Psoas muscle (tissue), 8 donors: ENCODE measurements around the gene PALLD. TPM values are rescaled to one million over a fixed set of nuclear protein-coding genes. Genes with fewer than 3 reads are reported as not detected.

Source experiments
- ATAC-seq, 4 donors: fragments of 200-7000 bp; cut with Tn5 transposase; one replicate each; pipeline ENCODE4 v1.9.1; 2020; ENCODE audit warnings: moderate library complexity in 3 of 4, mild to moderate bottlenecking in 2 of 4
- DNase-seq, 2 donors: peaks; one replicate each; pipeline ENCODE4 v3.0.0-alpha.2; 2020
- H3K27ac ChIP-seq: fragments of 200-600 bp; one replicate; pipeline ENCODE4 v1.8.0; 2022
- H3K27me3 ChIP-seq, 3 donors: fragments of 200-600 bp in 1 of 3; one replicate each; pipeline versions ENCODE4 v1.6.1 to v1.8.0; 2013 to 2022; ENCODE audit warnings: low read length in 2 of 3, mild to moderate bottlenecking in 2 of 3, moderate library complexity in 1 of 3; ENCODE audit not compliant: insufficient read depth in 3 of 3
- H3K36me3 ChIP-seq, 2 donors: fragments of 200-600 bp in 1 of 2; one replicate each; pipeline versions ENCODE4 v1.6.1 to v1.8.0; 2013 to 2022; ENCODE audit warnings: low read depth in 1 of 2, mild to moderate bottlenecking in 1 of 2, moderate library complexity in 1 of 2; ENCODE audit not compliant: insufficient read depth in 1 of 2
- H3K4me1 ChIP-seq: fragments of 200-600 bp; one replicate; pipeline ENCODE4 v1.8.0; 2022
- H3K4me3 ChIP-seq: fragments of 200-600 bp; one replicate; pipeline ENCODE4 v1.8.0; 2022; ENCODE audit warnings: mild to moderate bottlenecking
- H3K9me3 ChIP-seq: fragments of 200-600 bp; one replicate; pipeline ENCODE4 v1.8.0; 2022
- WGBS, 3 donors: extraction: QIAGEN DNeasy Blood & Tissue Kit; methylation state at CpG; one replicate each; pipeline versions ENCODE4 v1.1.6 to v1.1.7; 2013; 5-methylcytosine and 5-hydroxymethylcytosine counted together
- intact Hi-C, 2 donors: fragments of 100-400 bp; cut with DNase I; formaldehyde crosslinking; loops; one replicate each; pipeline versions ENCODE4 v1.11.0 to v1.14.2; 2022
- polyA plus RNA-seq, 3 donors: library from polyadenylated mRNA; stranded (reverse); fragments of 200-250 nt; gene quantifications; one replicate each; pipeline ENCODE4 v1.2.3, GENCODE V29; 2013
- total RNA-seq, 4 donors: library from RNA; stranded (reverse); fragmentation: NEBNext Ultra II Directional in 2 of 4; extraction: Animal tissue kit (Norgen Biotek cat#: 25700) in 2 of 4; gene quantifications; one replicate each; pipeline versions ENCODE4 v1.2.1 to v1.2.4, GENCODE V29; 2021 to 2023
- TF ChIP-seq, protein P1 (sequence below): fragments of 200-600 bp; IDR thresholded peaks from one replicate; pipeline ENCODE4 v1.8.0; 2022; ENCODE audit warnings: antibody characterized with exemption
- donor health status: healthy with polysubstance abuse.
- donor health status: DM: no; HTN: no; CAD: no; lungs with moderate emphysema.
- donor health status: Bipolar disorder and iron deficiency.
- donor health status: healthy.
- donor health status: DM: yes; HTN: yes; CAD: no.
- donor health status: DM: no; HTN: no; CAD: no.
- donor health status: DM: no; HTN: no; CAD: no.
- donor health status: DM: yes; HTN: yes; CAD: no.

PALLD gene
- total and polyA plus RNA-seq, 7 donors = 19.2 to 245 (median 168) TPM

- Histone ChIP-seq H3K4me3 (no peak overlapping the region), H3K4me1 (peaks cover 39% of the 10 kb centered on the region), H3K9me3 (no peaks in the 10 kb centered on the region), H3K36me3 (no peaks in the 10 kb centered on the region), H3K27me3 (no peaks in the 10 kb centered on the region), H3K27ac (peak overlapping the region; percentile 53)
- ATAC-seq (peak in 1 of 4 donors; percentile 25), DNase-seq (no peak)
- intact Hi-C loops = loop anchor here (5.0 kb wide), 2 partner anchors 167 to 217 kb away; partner anchors contain the start of gene DDX60 (in 1 of the 2)
- TF ChIP-seq, protein P1, sequence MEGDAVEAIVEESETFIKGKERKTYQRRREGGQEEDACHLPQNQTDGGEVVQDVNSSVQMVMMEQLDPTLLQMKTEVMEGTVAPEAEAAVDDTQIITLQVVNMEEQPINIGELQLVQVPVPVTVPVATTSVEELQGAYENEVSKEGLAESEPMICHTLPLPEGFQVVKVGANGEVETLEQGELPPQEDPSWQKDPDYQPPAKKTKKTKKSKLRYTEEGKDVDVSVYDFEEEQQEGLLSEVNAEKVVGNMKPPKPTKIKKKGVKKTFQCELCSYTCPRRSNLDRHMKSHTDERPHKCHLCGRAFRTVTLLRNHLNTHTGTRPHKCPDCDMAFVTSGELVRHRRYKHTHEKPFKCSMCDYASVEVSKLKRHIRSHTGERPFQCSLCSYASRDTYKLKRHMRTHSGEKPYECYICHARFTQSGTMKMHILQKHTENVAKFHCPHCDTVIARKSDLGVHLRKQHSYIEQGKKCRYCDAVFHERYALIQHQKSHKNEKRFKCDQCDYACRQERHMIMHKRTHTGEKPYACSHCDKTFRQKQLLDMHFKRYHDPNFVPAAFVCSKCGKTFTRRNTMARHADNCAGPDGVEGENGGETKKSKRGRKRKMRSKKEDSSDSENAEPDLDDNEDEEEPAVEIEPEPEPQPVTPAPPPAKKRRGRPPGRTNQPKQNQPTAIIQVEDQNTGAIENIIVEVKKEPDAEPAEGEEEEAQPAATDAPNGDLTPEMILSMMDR = no peak
These were observed 12.2 kb upstream of the PALLD start for GRCh38 chr4:168484626-168485025.

DNA sequence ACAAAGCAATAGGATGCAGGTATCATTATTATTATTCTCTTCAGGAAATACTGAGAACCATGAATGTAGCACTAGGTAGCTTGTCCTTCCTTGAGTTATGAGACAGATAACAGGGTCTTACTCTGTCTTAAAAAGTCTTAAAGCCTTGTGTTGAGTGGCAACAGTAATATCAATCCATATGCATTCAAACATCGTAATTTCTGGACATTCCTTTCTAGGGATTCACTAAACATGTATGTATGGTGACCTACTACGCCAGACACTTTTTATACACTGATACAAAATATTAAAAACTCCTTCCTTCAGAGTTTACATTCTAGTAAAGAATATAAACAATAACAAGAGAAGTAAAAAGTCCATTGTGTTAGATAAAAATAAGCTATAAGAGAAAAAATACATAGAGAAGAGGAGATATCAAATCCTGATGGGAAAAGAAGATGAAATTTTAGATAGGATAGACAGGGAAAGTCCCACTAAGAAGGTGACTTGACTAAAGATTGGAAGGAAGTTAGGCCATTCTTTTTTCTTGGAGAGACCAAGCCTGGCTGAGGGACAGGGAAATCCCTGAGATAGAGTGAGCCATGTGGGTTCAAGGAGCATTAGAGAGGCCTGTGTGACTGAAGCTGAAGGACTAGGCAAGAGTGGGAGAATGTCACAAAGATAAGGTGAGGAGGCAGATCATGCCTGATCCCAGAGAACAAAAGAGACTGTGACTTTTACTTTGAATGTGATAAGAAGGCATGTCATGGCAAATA lies 11.5 kb upstream of the PALLD start:
- no peak overlapping the region for H3K4me3 ChIP-seq
- DNase-seq (no peak), ATAC-seq (no peak)
- TF ChIP-seq, protein P1 = no peak
- intact Hi-C loops = no loop called here
- 95 to 100% (median 98%) methylated on average over 2 of the region's 2 CpGs for WGBS, 3 donors
- H3K27me3 ChIP-seq = no peaks in the 10 kb centered on the region
- no peaks in the 10 kb centered on the region for H3K9me3 ChIP-seq
- H3K4me1 ChIP-seq = peaks cover 46% of the 10 kb centered on the region
- peak overlapping the region; percentile 53 for H3K27ac ChIP-seq
- H3K36me3 ChIP-seq = no peaks in the 10 kb centered on the region

GRCh38 chr4:168486912-168487281 lies 10.0 kb upstream of the PALLD start:
- ATAC-seq (peak in 1 of 4 donors; percentile 38), DNase-seq (no peak)
- intact Hi-C loops = no loop called here
- TF ChIP-seq, protein P1 = no peak
- H3K9me3 ChIP-seq = no peaks in the 10 kb centered on the region
- no peak overlapping the region for H3K4me3 ChIP-seq
- 64 to 100% (median 79%) methylated on average over 1 of the region's 1 CpG for WGBS, 3 donors
- peaks cover 38% of the 10 kb centered on the region for H3K4me1 ChIP-seq
- no peaks in the 10 kb centered on the region for H3K36me3 ChIP-seq
- no peaks in the 10 kb centered on the region for H3K27me3 ChIP-seq
- H3K27ac ChIP-seq = peak overlapping the region; percentile 20

- 75 to 86% (median 80%) methylated on average over 9 of the region's 9 CpGs for WGBS, 3 donors
These were observed 9.4 kb upstream of the PALLD start for GRCh38 chr4:168487282-168488035.

More at GRCh38 chr4:168487282-168488035, 9.4 kb upstream of the PALLD start:
- Histone ChIP-seq H3K4me1 (peaks cover 33% of the 10 kb centered on the region), H3K4me3 (no peak overlapping the region), H3K27ac (peak overlapping the region; percentile 82), H3K9me3 (no peaks in the 10 kb centered on the region), H3K36me3 (no peaks in the 10 kb centered on the region), H3K27me3 (no peaks in the 10 kb centered on the region)
- intact Hi-C loops = no loop called here
- no peak for ATAC-seq
- DNase-seq = no peak
- TF ChIP-seq, protein P1 = no peak
